ENCODE measurements around the gene GRIN3B. TPM values are rescaled to one million over a fixed set of nuclear protein-coding genes. Genes with fewer than 3 reads are reported as not detected.

The GRIN3B gene
- total and polyA plus RNA-seq, 2 of the 8 experiments (the other 6 are each of a cell fraction or from before 2014, with no cell fraction given) = 0.45 to 1.0 TPM

- 0 out of 4 replicates have a peak, but pooled peaks cover 0 to 6% of the 10 kb centered on the region in 2 experiments for H3K79me2 ChIP-seq (ENCODE audit: control insufficient read depth in 1 of 2, insufficient read depth in 2 of 2, low read length in 2 of 2)
- H2BK120ac ChIP-seq (replicated peaks; ENCODE audit: low read depth, low read length) = no peak overlapping the region
- no peak overlapping the region for H2AFZ ChIP-seq (ENCODE audit: low read length)
- H4K20me1 ChIP-seq (replicated peaks in 1 of 2; ENCODE audit: control insufficient read depth in 1 of 2, insufficient read depth in 2 of 2, low read length in 2 of 2) = peaks cover 0 to 3% of the 10 kb centered on the region in 2 experiments
- no peak overlapping the region for H3K56ac ChIP-seq (replicated peaks; ENCODE audit: insufficient read length, low read depth, low read length)
- no peak overlapping the region for H2BK12ac ChIP-seq (ENCODE audit: low read depth, low read length)
- H2BK15ac ChIP-seq (ENCODE audit: low read length) = no peak overlapping the region
- H3K79me1 ChIP-seq (ENCODE audit: low read depth, low read length) = no peaks in the 10 kb centered on the region
- no peak overlapping the region for H4K5ac ChIP-seq (ENCODE audit: insufficient read length, low read depth, low read length)
- H3K23me2 ChIP-seq (ENCODE audit: low read depth, low read length) = no peaks in the 10 kb centered on the region
- no peak overlapping the region for H3K23ac ChIP-seq (ENCODE audit: insufficient read length)
- 90% methylated on average over 14 of the region's 14 CpGs; no CpG with 5 or more reads in 1 of the 2 experiments for WGBS, 2 experiments (ENCODE audit: extremely low coverage in 1 of 2, insufficient coverage in 1 of 2, insufficient read length in 1 of 2, insufficient replicate concordance in 2 of 2, low coverage in 1 of 2, low lambda C conversion rate in 2 of 2, missing lambda C conversion rate in 1 of 2)
- no peak overlapping the region for H2BK20ac ChIP-seq (ENCODE audit: low read length)
- FAIRE-seq = no peak
- ChIA-PET POLR2A (ENCODE audit: partially characterized antibody) (interaction anchor here (0.6 to 1.5 kb wide), 9 partner anchors 14 to 252 kb away, joined by 3 to 4 read pairs (median 3); no protein-coding TSS in a partner anchor), CTCF (ENCODE audit: partially characterized antibody) (interaction anchor here (0.6 to 2.0 kb wide), 10 partner anchors 8 to 42 kb away, joined by 3 to 8 read pairs (median 4); no protein-coding TSS in a partner anchor)
- no peak for DNase-seq (ENCODE audit: low read depth in 1 of 2, low spot score in 2 of 2)
- no peak overlapping the region for H2BK5ac ChIP-seq (ENCODE audit: low read depth, low read length)
- H3K4me2 ChIP-seq (ENCODE audit: insufficient read depth in 1 of 2, low read depth in 2 of 2, low read length in 2 of 2) = no peak overlapping the region
- no peaks in the 10 kb centered on the region for H3K27me3 ChIP-seq (replicated peaks in 1 of 4; ENCODE audit: control insufficient read depth in 3 of 4, extremely low read depth in 1 of 4, insufficient read depth in 3 of 4, low read length in 3 of 4)
- peaks cover 0 to 7% of the 10 kb centered on the region in 2 experiments; a peak in 1 of 4 replicates for H3K9me3 ChIP-seq (ENCODE audit: insufficient read depth in 2 of 2, low read depth in 1 of 2, low read length in 1 of 2)
- H3K36me3 ChIP-seq (ENCODE audit: control insufficient read depth in 2 of 4, insufficient read depth in 4 of 4, low read length in 3 of 4) = peaks cover 4 to 26% (median 17%) of the 10 kb centered on the region in 4 experiments
- H2AK5ac ChIP-seq (ENCODE audit: low read depth, low read length) = no peak overlapping the region
- no peak overlapping the region for H3K4ac ChIP-seq (replicated peaks; ENCODE audit: insufficient read length, low read depth, low read length)
- H4K91ac ChIP-seq (replicated peaks; ENCODE audit: insufficient read length, low read length) = no peak overlapping the region
- no peak overlapping the region for H3K14ac ChIP-seq (ENCODE audit: insufficient read length)
- no peak overlapping the region for H3K27ac ChIP-seq (ENCODE audit: low read depth, low read length)
- no peak overlapping the region for H4K8ac ChIP-seq (ENCODE audit: extremely low read depth, insufficient read depth, low read length)
- no peak overlapping the region for H3K9ac ChIP-seq (replicated peaks in 1 of 4; ENCODE audit: extremely low read depth in 1 of 4, low read depth in 3 of 4, low read length in 3 of 4)
- H3K4me3 ChIP-seq (ENCODE audit: extremely low read depth in 1 of 4, insufficient read depth in 2 of 4, low read depth in 3 of 4, low read length in 4 of 4) = no peak overlapping the region
- H3K18ac ChIP-seq (ENCODE audit: extremely low read depth, low read length) = no peak overlapping the region
- H3K4me1 ChIP-seq (replicated peaks in 1 of 4; ENCODE audit: control insufficient read depth in 3 of 4, insufficient read depth in 4 of 4, low read length in 3 of 4) = peaks cover 0 to 9% (median 6%) of the 10 kb centered on the region in 4 experiments; a peak in 5 of 7 replicates
- TF ChIP-seq, protein P1, sequence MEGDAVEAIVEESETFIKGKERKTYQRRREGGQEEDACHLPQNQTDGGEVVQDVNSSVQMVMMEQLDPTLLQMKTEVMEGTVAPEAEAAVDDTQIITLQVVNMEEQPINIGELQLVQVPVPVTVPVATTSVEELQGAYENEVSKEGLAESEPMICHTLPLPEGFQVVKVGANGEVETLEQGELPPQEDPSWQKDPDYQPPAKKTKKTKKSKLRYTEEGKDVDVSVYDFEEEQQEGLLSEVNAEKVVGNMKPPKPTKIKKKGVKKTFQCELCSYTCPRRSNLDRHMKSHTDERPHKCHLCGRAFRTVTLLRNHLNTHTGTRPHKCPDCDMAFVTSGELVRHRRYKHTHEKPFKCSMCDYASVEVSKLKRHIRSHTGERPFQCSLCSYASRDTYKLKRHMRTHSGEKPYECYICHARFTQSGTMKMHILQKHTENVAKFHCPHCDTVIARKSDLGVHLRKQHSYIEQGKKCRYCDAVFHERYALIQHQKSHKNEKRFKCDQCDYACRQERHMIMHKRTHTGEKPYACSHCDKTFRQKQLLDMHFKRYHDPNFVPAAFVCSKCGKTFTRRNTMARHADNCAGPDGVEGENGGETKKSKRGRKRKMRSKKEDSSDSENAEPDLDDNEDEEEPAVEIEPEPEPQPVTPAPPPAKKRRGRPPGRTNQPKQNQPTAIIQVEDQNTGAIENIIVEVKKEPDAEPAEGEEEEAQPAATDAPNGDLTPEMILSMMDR (IDR thresholded peaks at IDR 0.05; ENCODE audit: control extremely low read depth in 1 of 3, insufficient read depth in 1 of 3, low read depth in 1 of 3, low read length in 3 of 3) = no peak
- TF ChIP-seq KDM1A (IDR thresholded peaks at IDR 0.05; ENCODE audit: borderline replicate concordance, low read length) (no peak), RBBP5 (IDR thresholded peaks at IDR 0.05; ENCODE audit: borderline replicate concordance, low read depth, low read length) (no peak), HDAC2 (IDR thresholded peaks at IDR 0.05; ENCODE audit: borderline replicate concordance in 1 of 2, low read depth in 2 of 2, low read length in 2 of 2) (no peak), FOSL1 (IDR thresholded peaks at IDR 0.05; ENCODE audit: insufficient read depth, low read depth, low read length) (no peak), ATF2 (IDR thresholded peaks at IDR 0.05; ENCODE audit: low read length) (no peak)
Measured at GRCh38 chr19:961866-962620, 38.2 kb upstream of the GRIN3B start.

Data from H1 (cell line).